Mesodermal cell (in vitro differentiated cells): ENCODE data around the gene RPUSD3.
"Not testable (repeated sequence)": the region's sequence is repeated elsewhere in the genome, so short reads cannot be mapped to it uniquely, and the experiment has no call there.

ENCODE experiments used
- H3K27ac ChIP-seq: 2 replicates; pipeline ENCODE4 v1.7.0; 2013; ENCODE audit warnings: mild to moderate bottlenecking, low read depth, low read length, moderate library complexity; ENCODE audit not compliant: severe bottlenecking
- H3K36me3 ChIP-seq: 2 replicates; pipeline ENCODE4 v1.7.1; 2013; ENCODE audit warnings: mild to moderate bottlenecking, low read length, moderate library complexity; ENCODE audit not compliant: control insufficient read depth, insufficient read depth
- H3K4me1 ChIP-seq: one replicate; pipeline ENCODE4 v1.7.1; 2013; ENCODE audit warnings: mild to moderate bottlenecking, low read length; ENCODE audit not compliant: insufficient read depth, control insufficient read depth, poor library complexity, severe bottlenecking
- H3K4me3 ChIP-seq: 2 replicates; pipeline ENCODE4 v1.7.0; 2013; ENCODE audit warnings: low read length, control low read depth, mild to moderate bottlenecking; ENCODE audit not compliant: insufficient read depth, poor library complexity, severe bottlenecking; ENCODE audit errors: extremely low read depth
- H3K9me3 ChIP-seq: 2 replicates; pipeline ENCODE4 v1.7.1; 2013; ENCODE audit warnings: mild to moderate bottlenecking, low read length, moderate library complexity; ENCODE audit not compliant: control insufficient read depth
- WGBS, 2 experiments: methylation state at CpG; one replicate each; pipeline ENCODE4 v1.1.5; 2013; ENCODE audit warnings: missing lambda C conversion rate in 2 of 2; ENCODE audit not compliant: insufficient coverage in 2 of 2; 5-methylcytosine and 5-hydroxymethylcytosine counted together

The RPUSD3 gene

DNA sequence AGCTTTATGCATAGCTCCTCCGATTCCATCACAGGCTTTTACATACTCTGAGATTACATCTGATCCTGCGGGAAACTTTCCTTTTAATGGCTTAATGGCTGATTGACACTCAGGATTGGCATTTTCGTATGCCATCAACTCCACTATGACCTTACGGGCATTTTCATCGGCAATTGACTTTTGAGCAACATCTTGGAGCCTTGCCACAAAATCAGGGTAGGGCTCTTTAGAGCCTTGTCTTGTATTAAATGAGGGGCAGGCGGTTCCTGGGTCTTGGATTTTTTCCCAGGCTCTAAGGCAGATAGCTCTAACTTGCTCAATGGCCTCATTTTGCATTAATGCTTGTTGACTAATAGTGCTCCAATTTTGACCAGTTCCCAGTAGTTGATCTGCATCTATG, 8.1 kb upstream of the RPUSD3 start:
- H3K9me3 ChIP-seq, H3K4me1 ChIP-seq, H3K36me3 ChIP-seq, H3K4me3 ChIP-seq, H3K27ac ChIP-seq: not testable (repeated sequence)
- WGBS, 2 experiments, result 96 to 97% methylated on average over 3 to 6 of the region's 6 CpGs

- not testable (repeated sequence) for H3K36me3 ChIP-seq, H3K9me3 ChIP-seq, H3K4me3 ChIP-seq, H3K4me1 ChIP-seq, H3K27ac ChIP-seq
- WGBS, 2 experiments, result 78 to 82% methylated on average over 4 of the region's 6 CpGs
Observed at GRCh38 chr3:9851383-9851782, 7.6 kb upstream of the RPUSD3 start.

GRCh38 chr3:9848860-9849259, 5.1 kb upstream of the RPUSD3 start:
- not testable (repeated sequence) for H3K9me3 ChIP-seq, H3K36me3 ChIP-seq, H3K4me3 ChIP-seq, H3K4me1 ChIP-seq, H3K27ac ChIP-seq
- 90% methylated on average over 2 of the region's 4 CpGs; no CpG with 5 or more reads in 1 of the 2 experiments for WGBS, 2 experiments

- not testable (repeated sequence) for H3K9me3 ChIP-seq, H3K27ac ChIP-seq, H3K36me3 ChIP-seq, H3K4me3 ChIP-seq, H3K4me1 ChIP-seq
- 50% methylated on average over 2 of the region's 9 CpGs; no CpG with 5 or more reads in 1 of the 2 experiments for WGBS, 2 experiments
Observed at GRCh38 chr3:9847870-9848269, 4.1 kb upstream of the RPUSD3 start.

DNA sequence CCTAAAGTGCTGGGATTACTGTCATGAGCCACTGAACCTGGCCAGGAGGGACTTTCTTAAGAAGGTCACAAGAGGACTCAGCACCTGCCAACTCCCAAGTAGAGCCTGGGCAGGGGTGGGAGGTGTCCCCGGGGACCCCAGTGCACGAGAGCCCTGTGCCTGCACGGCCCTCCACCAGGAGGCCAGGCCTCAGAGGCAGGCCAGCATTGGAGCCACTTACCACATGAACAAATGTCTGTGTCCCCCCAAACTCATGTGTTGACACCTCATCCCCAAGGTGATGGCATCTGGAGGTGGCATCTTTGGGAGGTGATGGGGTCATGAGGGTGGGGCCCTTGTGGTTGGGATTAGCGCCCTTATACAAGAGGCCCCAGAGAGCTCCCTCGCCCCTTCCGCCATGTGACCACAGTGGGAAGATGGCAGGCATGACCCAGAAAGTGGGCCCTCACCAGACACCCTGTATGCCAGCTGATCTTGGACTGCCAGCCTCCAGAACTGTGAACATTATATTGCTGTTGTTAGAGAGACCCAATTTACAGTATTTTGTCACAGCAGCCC, 3.2 kb upstream of the RPUSD3 start:
- Histone ChIP-seq H3K9me3 (no peaks in the 10 kb centered on the region), H3K4me3 (no peak overlapping the region), H3K27ac (no peak overlapping the region), H3K36me3 (peaks cover 3% of the 10 kb centered on the region), H3K4me1 (peaks cover 3% of the 10 kb centered on the region)
- WGBS, 2 experiments, result 91 to 92% methylated on average over 4 of the region's 6 CpGs

DNA sequence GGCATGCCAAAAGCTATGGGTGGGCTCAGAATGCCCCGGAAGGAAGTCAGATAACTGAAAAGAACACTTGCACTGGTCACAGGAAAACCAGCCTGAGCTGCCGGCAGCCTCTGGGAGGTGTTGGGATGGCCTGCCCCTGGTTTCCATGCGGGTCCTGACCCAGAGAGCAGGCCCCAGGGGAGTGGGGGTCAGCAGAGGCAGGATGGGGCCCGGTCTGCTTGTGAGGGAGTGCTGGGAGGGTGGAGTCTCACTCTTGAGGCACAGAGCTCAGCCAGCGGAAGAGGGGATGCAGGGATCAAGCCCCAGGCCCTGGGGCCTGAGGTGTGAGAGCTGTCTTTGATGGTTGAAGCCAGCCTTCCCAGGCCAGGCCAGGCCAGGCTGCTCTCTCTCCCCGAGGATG, 2.4 kb upstream of the RPUSD3 start:
- peaks cover 3% of the 10 kb centered on the region for H3K4me1 ChIP-seq
- H3K4me3 ChIP-seq, result no peak overlapping the region
- no peaks in the 10 kb centered on the region for H3K9me3 ChIP-seq
- 88 to 92% methylated on average over 5 of the region's 6 CpGs for WGBS, 2 experiments
- H3K27ac ChIP-seq, result no peak overlapping the region
- peaks cover 10% of the 10 kb centered on the region for H3K36me3 ChIP-seq

GRCh38 chr3:9841015-9841414, 2.8 kb downstream of the RPUSD3 start:
- Histone ChIP-seq H3K36me3 (peaks cover 53% of the 10 kb centered on the region), H3K4me3 (no peak overlapping the region), H3K9me3 (no peaks in the 10 kb centered on the region), H3K27ac (no peak overlapping the region), H3K4me1 (no peaks in the 10 kb centered on the region)
- WGBS, 2 experiments, result 80 to 83% methylated on average over 6 of the region's 8 CpGs

DNA sequence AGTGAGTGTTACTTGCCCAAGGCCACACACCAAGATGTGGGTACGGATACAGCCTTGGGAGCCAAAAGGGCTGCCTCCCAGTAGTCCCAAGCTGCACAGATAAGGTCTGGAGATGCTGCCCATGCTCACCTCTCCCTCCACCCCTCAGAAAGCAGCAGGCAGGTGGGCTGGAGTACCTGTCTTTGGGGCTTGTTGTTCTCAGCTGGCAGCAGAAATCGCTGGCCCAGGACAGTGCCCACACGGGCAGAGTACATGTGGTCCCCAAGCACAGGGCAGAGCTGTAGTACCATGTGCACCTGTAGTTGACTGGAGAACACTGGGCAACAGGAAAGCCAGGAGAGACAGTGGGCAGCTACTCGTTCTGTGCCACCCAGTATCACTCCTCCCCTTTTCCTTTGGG, 5.0 kb downstream of the RPUSD3 start:
- Histone ChIP-seq H3K27ac (no peak overlapping the region), H3K4me1 (no peaks in the 10 kb centered on the region), H3K4me3 (no peak overlapping the region), H3K36me3 (peaks cover 68% of the 10 kb centered on the region), H3K9me3 (no peaks in the 10 kb centered on the region)
- WGBS, 2 experiments, result 96 to 100% methylated on average over 2 to 4 of the region's 4 CpGs

GRCh38 chr3:9837701-9838582, 5.9 kb downstream of the RPUSD3 start:
- WGBS, 2 experiments, result 95 to 97% methylated on average over 10 of the region's 12 CpGs
- H3K4me1 ChIP-seq, result no peaks in the 10 kb centered on the region
- no peak overlapping the region for H3K27ac ChIP-seq
- H3K36me3 ChIP-seq, result peaks cover 73% of the 10 kb centered on the region
- H3K4me3 ChIP-seq, result no peak overlapping the region
- H3K9me3 ChIP-seq, result no peaks in the 10 kb centered on the region

DNA sequence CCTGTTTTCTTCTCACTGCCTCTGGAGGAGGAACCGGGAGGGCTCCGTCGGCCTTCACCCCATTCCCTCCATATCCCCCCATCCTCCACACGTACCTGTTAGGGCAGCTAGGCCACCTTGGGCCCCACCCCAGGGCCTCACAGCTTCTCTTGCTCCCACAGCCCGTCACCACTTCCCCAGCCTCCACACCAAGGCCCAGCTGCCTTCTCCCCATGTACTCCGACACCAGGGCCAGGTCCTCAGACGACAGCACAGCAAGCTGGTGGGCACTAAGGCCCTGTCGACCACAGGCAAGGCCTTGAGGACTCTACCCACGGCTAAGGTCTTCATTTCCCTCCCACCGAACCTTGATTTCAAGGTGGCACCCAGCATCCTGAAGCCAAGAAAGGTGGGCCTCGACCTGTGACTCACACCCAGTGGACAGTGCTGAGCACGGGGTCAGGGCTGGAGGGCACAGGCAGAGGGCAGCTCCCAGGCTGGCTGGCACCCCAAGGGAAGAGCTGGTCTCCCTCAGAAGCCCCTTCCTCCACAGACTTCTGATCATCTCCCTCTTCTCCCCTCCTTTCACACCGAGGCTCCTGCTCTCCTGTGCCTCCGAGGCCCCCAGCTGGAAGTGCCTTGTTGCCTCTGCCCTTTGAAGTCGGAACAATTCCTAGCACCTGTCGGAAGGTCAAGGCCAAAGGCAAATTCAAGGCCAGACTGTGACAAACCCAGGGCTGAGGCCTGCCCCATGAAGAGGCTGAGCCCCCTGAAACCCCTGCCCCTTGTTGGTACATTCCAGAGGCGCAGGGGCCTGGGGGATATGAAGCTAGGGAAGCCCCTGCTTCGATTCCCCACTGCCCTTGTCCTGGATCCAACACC, 9.1 kb downstream of the RPUSD3 start:
- peaks cover 54% of the 10 kb centered on the region for H3K36me3 ChIP-seq

More for the DNA sequence above, 9.1 kb downstream of the RPUSD3 start:
- H3K4me1 ChIP-seq, result no peaks in the 10 kb centered on the region
- no peaks in the 10 kb centered on the region for H3K9me3 ChIP-seq
- H3K4me3 ChIP-seq, result no peak overlapping the region
- H3K27ac ChIP-seq, result no peak overlapping the region
- WGBS, 2 experiments, result 87 to 93% methylated on average over 10 to 17 of the region's 18 CpGs
